ENCODE measurements around the gene PNMA6E. TPM values are rescaled to one million over a fixed set of nuclear protein-coding genes. Genes with fewer than 3 reads are reported as not detected.

PNMA6E gene
- total RNA-seq, 2 experiments from 2014 or later: not detected

- no peaks in the 10 kb centered on the region for H3K36me3 Mint-ChIP-seq (ENCODE audit: low read depth)
- no peak overlapping the region for H3K27ac Mint-ChIP-seq
- DNase-seq (no peak), ATAC-seq (no peak)
- ChIA-PET CTCF (no interaction called here), POLR2A (no interaction called here)
- no peak for TF ChIP-seq CTCF (IDR thresholded peaks at IDR 0.05)
- H3K9me3 Mint-ChIP-seq: peaks cover 3% of the 10 kb centered on the region
- intact Hi-C loops (cut with micrococcal nuclease): no loop called here
- H3K27me3 Mint-ChIP-seq: no peaks in the 10 kb centered on the region
- no peaks in the 10 kb centered on the region for H3K4me1 Mint-ChIP-seq (ENCODE audit: low read depth)
- H3K4me3 Mint-ChIP-seq: no peak overlapping the region
Measured at GRCh38 chrX:153423652-153424051, 22.5 kb upstream of the PNMA6E start.

GRCh38 chrX:153421856-153422255 lies 20.7 kb upstream of the PNMA6E start:
- no peaks in the 10 kb centered on the region for H3K4me1 Mint-ChIP-seq (ENCODE audit: low read depth)
- H3K27ac Mint-ChIP-seq: no peak overlapping the region
- POLR2A ChIA-PET: no interaction called here
- DNase-seq: no peak
- no peaks in the 10 kb centered on the region for H3K9me3 Mint-ChIP-seq
- CTCF ChIA-PET: no interaction called here
- no peaks in the 10 kb centered on the region for H3K27me3 Mint-ChIP-seq
- no peak for TF ChIP-seq CTCF (IDR thresholded peaks at IDR 0.05)
- ATAC-seq: no peak
- intact Hi-C loops (cut with micrococcal nuclease): no loop called here
- H3K36me3 Mint-ChIP-seq (ENCODE audit: low read depth): no peaks in the 10 kb centered on the region
- no peak overlapping the region for H3K4me3 Mint-ChIP-seq

GRCh38 chrX:153420851-153421599 lies 19.9 kb upstream of the PNMA6E start:
- H3K36me3 Mint-ChIP-seq (ENCODE audit: low read depth): no peaks in the 10 kb centered on the region
- ChIA-PET POLR2A (no interaction called here), CTCF (no interaction called here)
- H3K27me3 Mint-ChIP-seq: no peaks in the 10 kb centered on the region
- TF ChIP-seq CTCF (IDR thresholded peaks at IDR 0.05): no peak
- ATAC-seq (no peak), DNase-seq (no peak)
- H3K4me1 Mint-ChIP-seq (ENCODE audit: low read depth): no peaks in the 10 kb centered on the region
- no peaks in the 10 kb centered on the region for H3K9me3 Mint-ChIP-seq
- no peak overlapping the region for H3K4me3 Mint-ChIP-seq
- intact Hi-C loops (cut with micrococcal nuclease): no loop called here
- no peak overlapping the region for H3K27ac Mint-ChIP-seq

GRCh38 chrX:153417637-153418036 lies 16.5 kb upstream of the PNMA6E start:
- no peak overlapping the region for H3K27ac Mint-ChIP-seq
- no peak overlapping the region for H3K4me3 Mint-ChIP-seq
- DNase-seq (no peak), ATAC-seq (no peak)
- TF ChIP-seq CTCF (IDR thresholded peaks at IDR 0.05): no peak
- H3K4me1 Mint-ChIP-seq (ENCODE audit: low read depth): no peaks in the 10 kb centered on the region
- H3K36me3 Mint-ChIP-seq (ENCODE audit: low read depth): no peaks in the 10 kb centered on the region
- POLR2A ChIA-PET: no interaction called here
- CTCF ChIA-PET: interaction anchor here (1.5 kb wide), 1 partner anchor 43 kb away, joined by 3 read pairs; no protein-coding TSS in a partner anchor
- H3K9me3 Mint-ChIP-seq: no peaks in the 10 kb centered on the region
- H3K27me3 Mint-ChIP-seq: no peaks in the 10 kb centered on the region
- intact Hi-C loops (cut with micrococcal nuclease): no loop called here

- POLR2A ChIA-PET: no interaction called here
- CTCF ChIA-PET: no interaction called here
- no peak for TF ChIP-seq CTCF (IDR thresholded peaks at IDR 0.05)
- intact Hi-C loops (cut with micrococcal nuclease): no loop called here
- Mint-ChIP-seq H3K9me3 (no peaks in the 10 kb centered on the region), H3K27ac (no peak overlapping the region), H3K27me3 (no peaks in the 10 kb centered on the region), H3K36me3 (ENCODE audit: low read depth) (no peaks in the 10 kb centered on the region), H3K4me1 (ENCODE audit: low read depth) (peaks cover 6% of the 10 kb centered on the region), H3K4me3 (no peak overlapping the region)
- DNase-seq (no peak), ATAC-seq (no peak)
Measured at GRCh38 chrX:153416781-153417450, 15.8 kb upstream of the PNMA6E start.
